HL-60 (cell line): ENCODE data around the gene MYO3B.
A peak's percentile ranks its signal among the peaks of the same experiment; 100 is the strongest.

Source experiments
- DNase-seq, 2 experiments: peaks; one replicate each; pipeline ENCODE4 v3.0.0-alpha.2; 2010 to 2020; ENCODE audit warnings: low read depth in 1 of 2, low spot score in 1 of 2
- H3K27ac ChIP-seq: fragments of 250-450 bp; sonication (Bioruptor Pico); replicated peaks from 2 replicates; pipeline ENCODE4 v1.5.1; 2020; ENCODE audit warnings: mild to moderate bottlenecking, moderate library complexity
- H3K27me3 ChIP-seq: fragments of 250-450 bp; sonication (Bioruptor Pico); 2 replicates; pipeline ENCODE4 v1.5.1; 2021; ENCODE audit warnings: mild to moderate bottlenecking, moderate library complexity; ENCODE audit not compliant: insufficient read depth, poor library complexity, severe bottlenecking
- H3K4me3 ChIP-seq: replicated peaks from 2 replicates; pipeline ENCODE4 v1.5.1; 2011; ENCODE audit warnings: mild to moderate bottlenecking, control low read depth, low read length; ENCODE audit not compliant: insufficient read depth
- GABPA ChIP-seq: IDR thresholded peaks from 2 replicates; pipeline ENCODE4 v1.6.1; 2012; ENCODE audit warnings: low read depth
- POLR2AphosphoS5 ChIP-seq: IDR thresholded peaks from 2 replicates; pipeline ENCODE4 v1.6.1; 2012; ENCODE audit warnings: low read depth
- SPI1 ChIP-seq: IDR thresholded peaks from 2 replicates; pipeline ENCODE4 v1.6.1; 2012; ENCODE audit warnings: low read depth, mild to moderate bottlenecking, borderline replicate concordance
- TF ChIP-seq, protein P1 (sequence below): IDR thresholded peaks from one replicate; pipeline ENCODE4 v1.5.1; 2011; ENCODE audit warnings: low read length, control low read depth, inconsistent platforms; ENCODE audit not compliant: insufficient read depth
- TF ChIP-seq, protein P2 (sequence below): IDR thresholded peaks from 2 replicates; pipeline ENCODE4 v1.6.1; 2012; ENCODE audit warnings: low read depth; ENCODE audit not compliant: insufficient replicate concordance

Gene MYO3B

DNA sequence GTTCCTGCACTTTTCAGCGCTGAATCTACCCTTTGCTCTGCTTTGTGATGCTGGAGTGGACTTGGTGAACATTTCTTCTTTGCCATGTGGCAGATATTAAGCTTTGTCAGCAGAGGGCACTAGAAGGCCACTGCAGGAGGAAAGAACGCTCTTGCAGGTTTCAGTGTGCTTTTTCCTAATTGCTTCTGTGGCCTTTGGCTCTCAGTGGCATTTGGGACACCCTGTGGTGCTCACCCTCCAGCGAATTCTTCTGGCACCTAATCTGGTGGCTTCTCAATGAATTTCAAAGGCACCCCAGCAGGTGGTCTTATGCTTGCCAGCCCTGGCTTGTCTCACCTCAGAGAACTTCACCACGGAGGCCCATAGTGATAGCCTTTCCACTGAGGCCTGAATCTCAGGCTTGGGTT lies 146.7 kb downstream of the MYO3B start:
- Histone ChIP-seq H3K27ac (no peak overlapping the region), H3K27me3 (no peaks in the 10 kb centered on the region), H3K4me3 (no peak overlapping the region)
- peak in 1 of 2 experiments; percentile 36 for DNase-seq
- TF ChIP-seq, protein P1, sequence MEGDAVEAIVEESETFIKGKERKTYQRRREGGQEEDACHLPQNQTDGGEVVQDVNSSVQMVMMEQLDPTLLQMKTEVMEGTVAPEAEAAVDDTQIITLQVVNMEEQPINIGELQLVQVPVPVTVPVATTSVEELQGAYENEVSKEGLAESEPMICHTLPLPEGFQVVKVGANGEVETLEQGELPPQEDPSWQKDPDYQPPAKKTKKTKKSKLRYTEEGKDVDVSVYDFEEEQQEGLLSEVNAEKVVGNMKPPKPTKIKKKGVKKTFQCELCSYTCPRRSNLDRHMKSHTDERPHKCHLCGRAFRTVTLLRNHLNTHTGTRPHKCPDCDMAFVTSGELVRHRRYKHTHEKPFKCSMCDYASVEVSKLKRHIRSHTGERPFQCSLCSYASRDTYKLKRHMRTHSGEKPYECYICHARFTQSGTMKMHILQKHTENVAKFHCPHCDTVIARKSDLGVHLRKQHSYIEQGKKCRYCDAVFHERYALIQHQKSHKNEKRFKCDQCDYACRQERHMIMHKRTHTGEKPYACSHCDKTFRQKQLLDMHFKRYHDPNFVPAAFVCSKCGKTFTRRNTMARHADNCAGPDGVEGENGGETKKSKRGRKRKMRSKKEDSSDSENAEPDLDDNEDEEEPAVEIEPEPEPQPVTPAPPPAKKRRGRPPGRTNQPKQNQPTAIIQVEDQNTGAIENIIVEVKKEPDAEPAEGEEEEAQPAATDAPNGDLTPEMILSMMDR, result peak; percentile 56
- no peak for TF ChIP-seq GABPA
- TF ChIP-seq POLR2AphosphoS5, result no peak
- TF ChIP-seq, protein P2, sequence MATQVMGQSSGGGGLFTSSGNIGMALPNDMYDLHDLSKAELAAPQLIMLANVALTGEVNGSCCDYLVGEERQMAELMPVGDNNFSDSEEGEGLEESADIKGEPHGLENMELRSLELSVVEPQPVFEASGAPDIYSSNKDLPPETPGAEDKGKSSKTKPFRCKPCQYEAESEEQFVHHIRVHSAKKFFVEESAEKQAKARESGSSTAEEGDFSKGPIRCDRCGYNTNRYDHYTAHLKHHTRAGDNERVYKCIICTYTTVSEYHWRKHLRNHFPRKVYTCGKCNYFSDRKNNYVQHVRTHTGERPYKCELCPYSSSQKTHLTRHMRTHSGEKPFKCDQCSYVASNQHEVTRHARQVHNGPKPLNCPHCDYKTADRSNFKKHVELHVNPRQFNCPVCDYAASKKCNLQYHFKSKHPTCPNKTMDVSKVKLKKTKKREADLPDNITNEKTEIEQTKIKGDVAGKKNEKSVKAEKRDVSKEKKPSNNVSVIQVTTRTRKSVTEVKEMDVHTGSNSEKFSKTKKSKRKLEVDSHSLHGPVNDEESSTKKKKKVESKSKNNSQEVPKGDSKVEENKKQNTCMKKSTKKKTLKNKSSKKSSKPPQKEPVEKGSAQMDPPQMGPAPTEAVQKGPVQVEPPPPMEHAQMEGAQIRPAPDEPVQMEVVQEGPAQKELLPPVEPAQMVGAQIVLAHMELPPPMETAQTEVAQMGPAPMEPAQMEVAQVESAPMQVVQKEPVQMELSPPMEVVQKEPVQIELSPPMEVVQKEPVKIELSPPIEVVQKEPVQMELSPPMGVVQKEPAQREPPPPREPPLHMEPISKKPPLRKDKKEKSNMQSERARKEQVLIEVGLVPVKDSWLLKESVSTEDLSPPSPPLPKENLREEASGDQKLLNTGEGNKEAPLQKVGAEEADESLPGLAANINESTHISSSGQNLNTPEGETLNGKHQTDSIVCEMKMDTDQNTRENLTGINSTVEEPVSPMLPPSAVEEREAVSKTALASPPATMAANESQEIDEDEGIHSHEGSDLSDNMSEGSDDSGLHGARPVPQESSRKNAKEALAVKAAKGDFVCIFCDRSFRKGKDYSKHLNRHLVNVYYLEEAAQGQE, result no peak

DNA sequence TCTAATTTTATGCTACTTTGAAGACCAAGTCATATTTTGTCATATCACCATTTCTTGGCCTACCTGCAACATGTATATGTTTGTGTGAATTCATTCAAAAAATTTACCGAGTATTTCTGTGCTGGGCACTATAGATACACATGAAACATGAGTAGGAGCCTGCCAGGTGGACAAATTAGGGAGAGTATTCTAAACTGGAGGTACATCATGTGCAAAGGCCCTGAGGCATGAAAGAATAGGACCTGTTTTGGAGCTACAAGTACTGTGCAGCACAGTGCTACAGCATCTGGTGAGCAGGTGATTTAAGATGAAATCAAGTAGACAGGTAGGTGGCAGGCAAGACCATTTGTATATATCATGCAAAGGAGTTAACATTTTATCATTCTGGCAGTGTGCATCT lies 152.9 kb downstream of the MYO3B start:
- no peak overlapping the region for H3K27ac ChIP-seq

DNA sequence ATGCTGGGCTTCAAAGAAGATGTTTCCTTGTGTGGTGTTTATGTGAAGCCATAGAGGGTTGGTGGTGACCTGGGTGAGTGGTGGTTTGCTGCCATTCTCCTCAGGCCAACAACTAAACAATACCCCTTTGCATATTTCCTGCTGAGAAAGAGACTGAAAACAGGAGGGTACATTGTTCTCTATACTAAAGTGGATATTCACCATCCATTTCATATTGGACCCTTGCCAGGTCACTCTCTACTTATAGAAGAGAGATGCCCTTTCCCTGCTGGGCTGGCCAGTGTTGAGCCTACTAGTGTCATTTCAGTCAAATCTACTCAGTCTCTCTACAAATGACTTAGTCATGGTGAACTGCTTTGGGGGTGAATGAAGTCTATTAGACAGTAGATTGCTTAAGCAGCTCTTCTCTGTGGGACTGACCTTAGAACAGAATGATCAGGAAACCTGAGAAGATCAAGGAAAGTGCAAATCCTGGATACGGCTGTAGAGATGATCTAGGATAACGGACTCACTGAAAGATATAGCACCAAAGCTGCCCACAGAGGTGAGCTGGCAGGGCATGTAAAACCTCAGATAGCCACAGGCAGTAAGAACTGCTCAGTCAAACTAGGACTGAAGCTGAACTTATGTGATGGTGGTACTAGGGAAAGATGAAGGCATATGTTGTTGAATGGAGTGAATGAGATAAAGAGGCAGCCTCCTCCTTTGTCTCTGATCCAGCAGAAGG lies 154.9 kb downstream of the MYO3B start:
- peaks cover 7% of the 10 kb centered on the region for H3K27me3 ChIP-seq
- DNase-seq, result no peak
- TF ChIP-seq GABPA, result no peak
- TF ChIP-seq, protein P2, result no peak
- TF ChIP-seq, protein P1, result no peak
- TF ChIP-seq SPI1, result no peak
- TF ChIP-seq POLR2AphosphoS5, result no peak
- H3K27ac ChIP-seq, result no peak overlapping the region
- H3K4me3 ChIP-seq, result no peak overlapping the region

More for the DNA sequence above, 152.9 kb downstream of the MYO3B start:
- peaks cover 7% of the 10 kb centered on the region for H3K27me3 ChIP-seq
- DNase-seq, result no peak
- TF ChIP-seq POLR2AphosphoS5 (no peak), SPI1 (no peak)
- no peak overlapping the region for H3K4me3 ChIP-seq

DNA sequence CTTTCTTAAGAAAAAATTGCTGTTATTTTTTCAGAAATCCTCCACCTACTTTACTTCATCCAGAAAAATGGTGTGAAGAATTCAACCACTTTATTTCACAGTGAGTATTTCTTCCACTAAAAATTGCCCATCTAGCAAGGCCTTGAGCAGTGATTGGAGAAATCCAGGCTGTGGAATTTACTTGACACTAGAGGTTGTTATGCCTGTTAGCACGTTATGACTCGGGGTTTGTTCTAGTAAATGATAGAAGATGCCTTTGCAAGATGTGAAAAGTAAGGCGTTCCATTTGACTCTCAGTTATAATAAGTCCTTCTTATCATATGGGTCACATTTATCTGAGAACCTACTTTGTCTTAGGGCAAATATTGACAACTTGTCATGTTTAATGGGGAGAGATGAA lies 157.4 kb downstream of the MYO3B start:
- TF ChIP-seq POLR2AphosphoS5, result no peak
- TF ChIP-seq, protein P1, result no peak
- TF ChIP-seq SPI1, result no peak
- TF ChIP-seq, protein P2, result no peak
- no peak for TF ChIP-seq GABPA

More for the DNA sequence above, 157.4 kb downstream of the MYO3B start:
- no peak for DNase-seq
- Histone ChIP-seq H3K27me3 (peaks cover 7% of the 10 kb centered on the region), H3K27ac (no peak overlapping the region), H3K4me3 (no peak overlapping the region)
